TTC549 (cell line): Measurements from ENCODE around the gene WSCD2.
"Not testable (repeated sequence)": the region's sequence is repeated elsewhere in the genome, so short reads cannot be mapped to it uniquely, and the experiment has no call there.

Source experiments
- FAIRE-seq: peaks from 2 replicates; lab custom pipeline; 2012; peaks lifted over from hg19 to GRCh38; lab: Jason Lieb, UNC

The WSCD2 gene

DNA sequence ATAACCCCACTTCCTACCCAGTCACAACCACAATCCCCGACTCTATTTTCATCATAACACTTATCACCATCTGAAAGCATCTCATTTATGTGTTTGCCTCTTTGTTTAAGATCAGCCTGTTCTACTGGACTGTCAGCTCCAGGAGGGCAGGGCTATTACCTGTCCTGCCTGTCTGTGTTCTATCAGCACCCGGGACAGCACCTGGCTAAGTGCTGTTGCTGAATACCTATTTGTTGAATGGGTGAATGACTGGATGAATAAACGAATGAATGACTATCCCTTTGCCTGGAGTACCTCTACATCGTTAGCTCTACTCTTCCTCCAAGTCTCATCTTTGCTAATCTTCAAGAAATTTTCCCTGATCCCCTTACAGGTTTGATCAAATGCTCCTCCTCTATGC is 69.0 kb downstream of the WSCD2 start:
- no peak for FAIRE-seq

- no peak for FAIRE-seq
Observed at GRCh38 chr12:108199106-108199505, 70.0 kb downstream of the WSCD2 start.

- FAIRE-seq: no peak
Observed at GRCh38 chr12:108201808-108202207, 72.7 kb downstream of the WSCD2 start.

DNA sequence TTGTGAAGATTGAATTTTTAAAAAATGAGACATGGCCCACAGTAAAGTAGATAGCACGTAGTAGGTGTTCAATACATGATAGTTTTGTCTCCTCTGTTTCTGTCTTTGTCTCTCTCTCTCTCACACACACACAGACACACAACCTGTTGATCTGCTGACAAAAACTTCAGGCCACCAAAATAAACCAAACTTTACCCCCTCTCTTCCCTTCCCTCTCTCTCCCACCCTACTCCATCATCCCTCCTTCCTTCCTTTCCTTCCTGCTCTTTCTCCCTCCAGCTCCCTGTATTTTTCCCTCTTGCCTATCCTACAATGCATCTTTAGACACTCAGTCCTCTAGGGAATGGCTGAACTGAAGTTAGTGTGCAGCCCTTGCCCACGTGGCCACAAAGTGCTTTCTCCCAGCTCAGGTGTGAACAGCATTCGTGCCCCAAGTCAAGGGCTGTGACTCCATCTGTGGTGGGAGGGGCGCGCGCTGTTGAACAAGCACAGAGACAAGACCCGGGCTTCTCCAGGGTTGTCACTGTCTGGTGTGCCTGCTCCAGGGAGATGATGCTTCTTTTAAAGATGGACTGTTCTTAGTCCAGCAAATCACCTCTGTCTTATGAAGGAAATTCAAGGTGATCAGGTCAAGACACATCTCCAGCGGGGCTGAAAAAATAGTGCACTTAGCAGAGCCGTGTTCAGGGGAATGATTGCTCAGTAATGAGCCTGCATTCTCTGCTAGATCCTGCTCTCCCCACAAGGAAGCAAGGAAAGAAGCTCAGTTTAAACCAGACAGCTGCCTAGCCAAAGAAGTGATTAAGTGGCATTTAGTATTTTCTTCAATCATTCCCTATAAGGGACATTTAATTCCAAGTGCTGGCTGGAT is 75.3 kb downstream of the WSCD2 start:
- no peak for FAIRE-seq

DNA sequence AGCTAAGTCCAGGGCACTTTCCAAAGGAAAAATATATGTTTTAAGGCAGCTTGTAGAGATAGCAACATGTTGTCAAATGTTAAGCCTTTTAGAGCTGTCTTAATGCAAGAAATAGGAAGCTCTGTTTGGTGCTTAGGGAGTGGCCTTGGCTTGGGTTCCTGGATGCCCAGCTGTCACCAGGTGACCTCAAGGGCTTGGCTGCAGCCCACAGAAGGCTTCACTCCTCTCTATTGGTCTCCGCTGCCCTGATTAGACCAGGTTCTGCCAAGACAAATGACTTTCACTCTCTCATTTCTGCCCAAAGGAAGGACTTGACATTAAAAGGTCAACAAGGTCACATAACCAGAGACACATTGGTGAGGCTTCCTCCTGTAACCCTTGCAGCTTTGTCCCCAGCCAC is 76.8 kb downstream of the WSCD2 start:
- no peak for FAIRE-seq

DNA sequence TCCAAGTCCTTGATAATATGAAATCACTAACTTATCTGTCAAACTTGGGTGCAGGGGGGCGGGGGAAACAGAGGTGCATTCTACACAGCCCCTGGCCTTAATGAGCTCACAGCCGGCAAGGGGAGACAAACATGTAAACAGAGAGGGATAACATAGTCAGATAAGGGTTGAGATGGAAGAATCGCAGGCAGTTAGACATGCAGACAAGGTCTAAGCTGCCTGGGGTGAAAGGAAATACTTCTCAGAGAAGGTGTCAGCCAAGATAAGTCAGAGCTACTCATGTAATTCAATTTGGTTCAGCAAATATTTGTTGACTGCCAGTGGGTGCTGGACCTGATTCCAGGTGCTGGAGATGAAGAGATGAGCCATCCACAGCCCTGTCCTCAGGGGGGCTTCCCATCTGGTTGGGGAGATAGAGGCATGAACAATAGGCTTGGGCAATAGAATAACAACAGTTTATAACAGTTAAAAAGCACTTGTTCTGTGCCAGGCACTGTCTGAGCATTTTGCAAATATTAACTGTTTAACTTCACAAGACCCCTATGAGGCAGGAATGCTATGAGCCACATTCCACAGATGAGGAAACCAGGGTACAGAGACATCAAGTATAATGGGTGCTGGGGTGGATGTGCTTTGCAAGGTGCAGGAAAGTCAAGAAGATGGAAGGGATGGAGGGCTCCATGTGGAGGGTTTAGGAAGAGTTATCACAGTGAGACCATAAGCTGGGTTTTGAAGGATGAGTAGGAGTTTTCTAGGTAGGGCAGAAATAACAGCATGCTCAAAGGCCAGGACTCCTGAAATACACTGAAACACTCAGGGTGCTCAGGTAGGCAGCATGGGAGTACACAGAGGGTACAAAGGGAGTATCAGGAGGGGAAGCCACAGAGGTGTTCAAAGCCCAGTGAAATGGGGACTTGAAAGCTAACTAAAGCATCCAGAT is 79.0 kb downstream of the WSCD2 start:
- no peak for FAIRE-seq

- FAIRE-seq: no peak
Observed at GRCh38 chr12:108210001-108210400, 80.9 kb downstream of the WSCD2 start.

- FAIRE-seq: no peak
Observed at GRCh38 chr12:108211157-108211556, 82.1 kb downstream of the WSCD2 start.

GRCh38 chr12:108213871-108214445 is 84.9 kb downstream of the WSCD2 start:
- FAIRE-seq: no peak

DNA sequence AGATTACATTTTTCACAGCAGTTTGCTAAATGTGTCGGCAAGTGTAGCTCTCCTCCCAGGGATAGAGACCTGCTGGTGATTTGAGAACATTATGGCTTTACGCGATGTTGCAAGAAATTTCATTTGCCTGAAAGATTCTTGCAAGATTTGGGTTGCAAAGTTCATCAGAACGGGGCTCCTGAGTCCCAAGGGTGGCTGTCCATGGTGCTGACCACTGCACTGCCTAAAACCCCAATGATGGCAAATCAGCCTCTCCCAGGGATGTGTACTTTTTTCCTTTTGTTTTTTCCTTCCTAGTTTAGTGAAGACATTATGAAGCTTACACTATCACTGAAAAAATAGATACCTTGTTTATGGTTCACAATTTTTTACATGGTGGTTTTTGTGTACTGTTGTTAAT is 85.4 kb downstream of the WSCD2 start:
- no peak for FAIRE-seq

DNA sequence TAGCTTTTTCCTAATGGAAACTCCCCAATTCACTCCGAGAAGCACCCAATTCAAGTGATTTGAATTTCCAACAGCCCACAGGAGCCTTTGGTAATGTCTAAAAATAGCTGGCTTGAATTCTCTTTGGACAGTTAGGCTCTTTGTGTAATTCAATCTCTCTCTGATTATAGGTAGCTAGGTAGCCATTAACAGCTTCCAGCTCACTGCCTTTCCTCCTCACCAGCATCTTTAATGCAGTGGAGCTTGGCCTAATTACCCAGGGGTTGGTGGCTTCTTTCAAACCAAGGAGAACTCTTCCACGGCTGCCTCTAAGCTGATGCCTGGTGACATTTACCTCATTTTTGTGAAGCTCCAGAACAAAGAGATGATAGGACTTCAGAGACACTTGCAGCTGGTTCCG is 86.4 kb downstream of the WSCD2 start:
- FAIRE-seq: no peak

DNA sequence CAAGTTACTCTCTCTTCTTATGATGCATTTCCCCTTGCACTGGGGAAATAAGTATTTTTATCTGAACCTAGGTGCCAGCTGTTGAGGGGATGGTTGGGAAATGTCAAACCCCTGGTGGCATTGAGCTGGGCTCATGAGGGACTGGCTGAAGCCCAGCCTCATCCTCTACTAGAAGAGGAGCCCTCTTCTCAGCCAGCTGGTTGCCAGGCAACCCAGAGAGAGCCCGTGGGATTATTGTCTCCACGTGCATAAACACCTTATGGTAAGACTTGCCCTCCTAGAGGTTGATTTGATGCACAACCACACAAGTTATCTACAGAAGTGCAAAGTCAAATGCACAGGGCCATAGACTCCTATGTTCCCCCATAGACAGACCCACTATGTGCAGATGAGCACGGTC is 89.8 kb downstream of the WSCD2 start:
- no peak for FAIRE-seq

- not testable (repeated sequence) for FAIRE-seq
Observed at GRCh38 chr12:108225101-108225500, 96.0 kb downstream of the WSCD2 start.

DNA sequence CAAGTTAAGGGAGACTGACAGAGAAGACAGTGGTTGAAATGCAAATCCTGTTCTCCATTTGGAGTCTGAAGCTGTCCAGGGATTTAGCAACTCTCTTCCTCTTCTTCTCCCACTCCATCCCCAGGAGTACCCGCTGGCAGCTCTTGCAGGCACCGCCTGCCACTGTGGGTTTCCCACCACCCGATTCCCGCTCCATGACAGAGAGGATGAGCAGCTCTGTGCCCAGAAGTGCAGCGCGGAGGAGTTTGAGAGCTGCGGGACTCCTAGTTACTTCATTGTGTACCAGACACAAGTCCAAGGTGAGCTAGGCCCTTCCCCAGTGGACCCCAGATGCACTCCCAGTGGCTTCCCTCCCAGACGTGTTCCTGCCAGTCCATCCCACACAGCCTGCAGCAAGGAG is 97.8 kb downstream of the WSCD2 start:
- no peak for FAIRE-seq

- FAIRE-seq: no peak
Observed at GRCh38 chr12:108228746-108229145, 99.7 kb downstream of the WSCD2 start.

GRCh38 chr12:108231109-108231905 is 102.2 kb downstream of the WSCD2 start:
- no peak for FAIRE-seq

DNA sequence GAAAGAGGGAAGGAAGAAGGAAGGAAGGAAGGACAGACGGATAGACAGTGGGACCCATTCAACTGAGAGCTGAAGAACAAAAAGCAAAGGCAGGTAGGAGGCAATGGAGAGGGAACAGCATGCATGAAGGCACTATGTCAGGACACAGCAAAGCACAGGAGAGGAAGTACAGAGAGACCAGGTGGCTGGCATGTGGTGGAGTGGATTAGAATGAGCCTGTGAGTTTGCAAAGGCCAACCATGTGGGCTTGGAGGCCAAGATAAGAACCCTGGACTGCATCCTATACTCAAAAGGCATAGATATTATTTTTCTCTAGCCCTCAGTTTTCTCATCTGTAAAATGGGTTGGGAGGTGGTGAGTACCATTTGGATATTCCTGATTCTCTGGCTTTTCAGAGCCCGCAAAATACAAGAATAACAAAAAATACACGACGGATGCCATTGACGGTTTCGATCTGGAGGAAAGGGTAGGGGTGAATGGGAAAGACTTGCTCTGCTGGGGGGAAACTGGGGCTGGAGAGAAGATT is 102.9 kb downstream of the WSCD2 start:
- FAIRE-seq: no peak

GRCh38 chr12:108232565-108232964 is 103.5 kb downstream of the WSCD2 start:
- no peak for FAIRE-seq

DNA sequence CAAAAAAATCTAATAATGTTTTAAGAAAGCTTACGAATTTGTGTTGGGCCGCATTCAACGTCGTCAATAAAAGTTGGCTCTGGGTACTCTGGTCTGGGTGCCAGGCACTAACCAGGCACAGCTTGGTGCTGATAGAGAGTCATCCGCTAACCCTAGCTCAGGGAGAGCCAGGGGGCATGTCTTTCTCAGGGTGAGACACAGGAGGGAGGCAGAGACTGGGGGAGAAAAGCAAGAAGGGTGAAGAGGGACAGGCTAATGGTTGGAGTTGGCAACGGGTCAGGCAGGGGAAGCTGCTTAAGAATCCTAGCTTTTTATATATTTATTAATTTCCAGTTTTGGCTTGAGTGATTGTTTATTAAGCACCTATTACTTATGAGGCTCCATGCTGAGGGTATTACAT is 105.1 kb downstream of the WSCD2 start:
- FAIRE-seq: no peak

GRCh38 chr12:108235197-108235984 is 106.3 kb downstream of the WSCD2 start:
- no peak for FAIRE-seq

DNA sequence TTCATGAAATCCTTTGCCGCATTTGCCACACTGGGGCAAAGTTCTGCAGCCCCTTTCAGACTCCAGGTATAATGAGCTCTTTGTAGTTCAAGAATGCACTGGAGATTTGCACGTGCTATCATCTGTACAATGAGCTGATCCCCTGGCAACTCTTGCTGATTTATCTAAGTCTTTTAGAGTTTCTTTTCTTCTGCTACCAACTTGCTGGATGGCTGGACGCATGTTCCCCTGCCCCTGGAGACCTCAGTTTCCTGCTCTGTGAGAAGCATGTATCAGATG is 106.8 kb downstream of the WSCD2 start:
- FAIRE-seq: no peak
